DMS153 (cell line): ENCODE measurements around the gene SAMD13.
A peak's percentile ranks its signal among the peaks of the same experiment; 100 is the strongest.

Experiments
- DNase-seq: peaks from one replicate; lab custom pipeline; 2025; lab: John Stamatoyannopoulos, UW

The SAMD13 gene, protein sequence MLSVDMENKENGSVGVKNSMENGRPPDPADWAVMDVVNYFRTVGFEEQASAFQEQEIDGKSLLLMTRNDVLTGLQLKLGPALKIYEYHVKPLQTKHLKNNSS

GRCh38 chr1:84301004-84301784, at the start of gene SAMD13:
Gene SAMD13 (plus strand): TSS chr1:84301708. CDS start chr1:84303235, 1,527 bp downstream.
- DNase-seq = peak; percentile 53

- no peak for DNase-seq
These were observed 48.5 kb upstream of the SAMD13 start for GRCh38 chr1:84253036-84253435.

GRCh38 chr1:84253891-84254290, 47.6 kb upstream of the SAMD13 start:
- DNase-seq = peak; percentile 45

- no peak for DNase-seq
These were observed 46.7 kb upstream of the SAMD13 start for GRCh38 chr1:84254703-84255238.

DNA sequence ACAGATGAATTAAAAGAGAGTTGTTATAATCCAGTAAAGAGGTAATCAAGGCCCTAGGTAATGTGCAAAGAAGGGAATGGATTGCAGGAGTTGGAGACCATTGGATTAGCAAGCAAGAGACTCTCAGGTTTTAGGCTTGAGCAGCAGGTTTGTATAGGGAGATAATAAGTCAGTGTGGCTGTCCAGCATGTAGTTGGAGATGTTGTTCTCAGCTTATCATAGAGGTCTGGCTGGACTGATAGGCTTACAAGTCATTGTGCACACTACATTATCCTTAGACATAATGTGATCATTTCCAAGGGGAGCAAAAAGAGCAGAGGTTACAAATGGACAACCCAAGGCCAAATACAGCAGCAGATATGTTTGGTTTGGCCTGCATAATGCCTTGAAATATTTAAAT, 45.9 kb upstream of the SAMD13 start:
- no peak for DNase-seq

DNA sequence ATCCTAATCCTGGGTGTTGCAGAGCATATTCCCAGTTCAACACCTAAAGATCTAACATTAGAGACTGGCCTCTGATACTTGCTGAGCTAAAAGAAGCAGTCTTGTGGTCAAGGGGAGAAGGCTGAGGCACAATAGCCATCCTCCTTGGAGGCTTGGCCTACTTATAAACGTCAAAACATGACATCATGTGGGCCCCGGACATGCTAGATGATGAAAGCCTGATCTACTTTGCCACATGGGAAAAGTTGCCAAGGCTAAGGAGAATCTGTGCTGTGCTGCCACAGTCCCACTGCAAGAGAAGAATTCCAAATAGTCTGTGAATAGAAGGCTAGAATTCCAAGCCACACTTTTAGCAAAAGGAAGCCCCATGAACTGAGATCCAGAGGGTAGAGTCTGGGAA, 43.9 kb upstream of the SAMD13 start:
- DNase-seq = no peak

GRCh38 chr1:84259376-84259775, 42.1 kb upstream of the SAMD13 start:
- peak; percentile 77 for DNase-seq

DNA sequence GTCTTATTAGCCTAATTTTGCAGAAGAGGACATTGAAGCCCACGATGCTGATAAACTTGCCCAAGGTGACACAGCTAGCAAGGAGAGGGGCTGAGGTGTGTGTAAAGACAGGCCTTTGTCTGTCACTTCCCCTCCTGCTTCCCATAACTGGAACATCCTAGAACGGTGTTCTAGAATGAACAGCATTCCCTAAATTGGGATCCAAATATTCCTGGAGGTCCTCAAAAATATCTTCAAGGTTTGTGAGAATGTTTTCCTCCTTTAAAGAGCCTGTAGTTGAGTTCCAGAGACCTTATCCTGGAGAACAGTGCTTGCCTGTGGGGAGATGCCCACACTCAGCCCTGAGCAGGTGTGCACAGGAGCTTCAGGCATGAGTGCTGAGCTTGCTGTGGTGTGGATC, 41.5 kb upstream of the SAMD13 start:
- DNase-seq = no peak

- peak; percentile 87 for DNase-seq
These were observed 40.5 kb upstream of the SAMD13 start for GRCh38 chr1:84260852-84261518.

GRCh38 chr1:84264961-84265360, 36.5 kb upstream of the SAMD13 start:
- no peak for DNase-seq

- no peak for DNase-seq
These were observed 35.6 kb upstream of the SAMD13 start for GRCh38 chr1:84265867-84266266.

- DNase-seq = no peak
These were observed 34.8 kb upstream of the SAMD13 start for GRCh38 chr1:84266748-84267147.

DNA sequence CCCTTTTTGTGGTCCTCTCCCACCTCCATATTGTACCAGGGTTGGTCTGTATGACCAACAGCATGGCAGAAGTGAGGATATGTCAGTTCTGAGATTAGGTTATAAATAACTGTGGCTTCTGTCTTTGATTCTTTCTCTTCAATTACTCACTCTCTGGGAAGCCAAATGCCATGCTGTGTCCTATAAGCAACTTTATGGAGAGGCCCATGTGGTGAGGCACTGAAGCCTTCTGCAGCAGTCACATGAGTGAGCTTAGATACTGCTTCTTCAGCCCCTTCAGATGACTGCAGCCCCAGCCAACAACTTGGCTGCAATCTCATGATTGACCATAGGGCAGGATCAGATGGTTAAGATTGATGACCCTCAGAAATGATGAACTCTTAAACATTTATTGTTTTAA, 34.0 kb upstream of the SAMD13 start:
- no peak for DNase-seq

- DNase-seq = no peak
These were observed 33.2 kb upstream of the SAMD13 start for GRCh38 chr1:84268346-84268745.

- no peak for DNase-seq
These were observed 32.2 kb upstream of the SAMD13 start for GRCh38 chr1:84269306-84269705.

DNA sequence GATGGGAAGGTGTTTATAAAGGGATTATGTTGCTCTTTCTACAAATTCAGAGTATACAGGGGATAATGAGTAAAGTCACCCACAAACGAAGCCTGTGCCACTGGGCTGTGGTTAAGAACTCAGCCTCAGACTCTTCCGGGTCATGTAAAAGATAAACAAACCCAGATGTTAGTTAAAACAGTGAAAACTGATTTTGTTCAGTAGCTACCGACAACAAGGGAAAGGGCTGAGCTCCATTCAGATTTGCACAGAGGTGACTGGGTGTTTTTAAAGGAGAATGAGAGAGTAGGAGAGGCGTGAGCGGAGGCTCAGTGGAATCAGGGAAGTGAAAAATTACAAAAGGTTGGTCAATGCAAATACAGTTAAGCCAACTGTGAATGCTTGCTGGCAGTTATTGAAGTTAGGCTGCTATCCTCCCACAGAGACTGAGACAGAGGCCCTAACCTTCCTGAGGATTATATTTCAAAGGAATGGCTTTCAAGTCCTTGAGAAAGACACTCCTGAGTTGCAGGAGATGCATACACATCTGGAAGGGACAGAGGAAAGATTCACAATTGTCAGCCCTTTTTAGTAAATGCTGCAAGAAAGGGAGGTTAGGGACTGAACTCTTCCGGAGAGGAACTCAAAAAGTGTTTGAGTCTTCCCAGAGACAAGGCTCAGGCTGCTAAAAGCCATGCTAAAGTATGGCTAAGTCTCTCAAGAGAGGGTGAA, 29.9 kb upstream of the SAMD13 start:
- DNase-seq = peak; percentile 44

DNA sequence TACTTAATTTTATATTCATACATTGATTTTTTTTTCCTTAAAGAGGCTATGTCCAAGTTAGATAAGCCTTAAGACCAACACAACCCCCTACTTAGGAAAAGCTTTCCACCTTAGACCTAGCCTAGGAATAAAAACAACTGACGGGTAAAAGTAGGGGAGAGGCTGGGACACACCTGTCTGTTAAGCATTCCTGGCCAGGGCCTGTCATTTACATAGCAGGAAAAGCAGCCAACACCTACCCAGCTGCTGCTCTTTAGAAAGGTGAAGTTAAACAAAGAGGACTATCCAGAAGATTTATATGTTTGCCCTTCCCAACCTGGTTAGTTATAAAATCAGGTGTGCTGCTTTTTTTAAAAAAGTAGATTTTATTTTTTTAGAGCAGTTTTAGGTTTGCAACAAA, 29.1 kb upstream of the SAMD13 start:
- peak; percentile 88 for DNase-seq

DNA sequence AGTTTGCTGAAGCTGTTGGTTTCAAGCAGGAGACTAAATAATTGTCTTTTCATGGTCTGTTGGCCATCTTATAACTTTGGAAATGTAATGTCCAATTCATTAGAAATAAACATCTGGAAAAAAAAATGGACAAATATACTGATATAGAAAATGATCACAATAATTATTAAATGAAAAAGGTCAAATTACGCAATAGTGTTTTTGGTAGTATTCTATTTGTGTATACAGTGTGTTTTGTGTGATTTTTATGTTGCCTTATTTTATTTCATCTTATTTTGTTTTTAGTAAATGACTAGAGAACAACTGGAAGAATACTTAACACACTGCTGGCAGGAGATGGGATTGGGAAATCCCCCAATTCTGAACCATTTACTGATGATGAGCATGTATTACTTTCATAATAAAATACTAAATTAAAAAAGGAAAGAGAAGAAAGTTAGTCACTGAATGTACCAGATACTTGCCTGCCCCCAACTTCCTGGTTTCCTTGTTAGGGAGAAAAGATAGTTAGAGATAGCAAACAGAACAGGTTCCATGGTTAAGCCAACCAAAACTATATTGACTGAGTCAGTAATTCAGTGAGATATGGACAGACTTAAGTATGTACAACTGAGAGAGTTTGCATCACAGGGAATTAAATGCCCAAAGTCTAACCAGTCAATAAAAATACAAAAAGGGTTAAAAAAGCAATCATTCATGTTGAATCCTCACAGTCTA, 24.0 kb upstream of the SAMD13 start:
- DNase-seq = no peak

DNA sequence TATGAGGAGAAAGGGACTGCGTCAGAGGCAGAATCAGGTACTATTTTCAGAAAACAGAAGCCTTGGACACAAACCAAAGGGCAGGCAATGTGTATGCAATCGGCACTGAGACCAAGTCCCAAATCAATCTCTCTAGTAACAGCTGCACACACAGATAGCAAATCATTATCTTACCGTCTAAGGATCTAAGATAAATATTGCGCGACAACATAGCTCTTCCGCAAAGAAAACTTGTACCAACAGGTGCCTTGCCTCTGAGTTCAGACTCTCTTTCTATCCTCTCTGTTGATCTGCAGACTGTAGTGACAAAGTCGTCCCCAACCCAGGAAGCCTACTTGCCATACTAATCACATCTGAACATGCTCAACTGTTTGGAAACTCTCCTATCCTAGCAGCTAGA, 22.6 kb upstream of the SAMD13 start:
- no peak for DNase-seq

GRCh38 chr1:84280912-84281311, 20.6 kb upstream of the SAMD13 start:
- no peak for DNase-seq

DNA sequence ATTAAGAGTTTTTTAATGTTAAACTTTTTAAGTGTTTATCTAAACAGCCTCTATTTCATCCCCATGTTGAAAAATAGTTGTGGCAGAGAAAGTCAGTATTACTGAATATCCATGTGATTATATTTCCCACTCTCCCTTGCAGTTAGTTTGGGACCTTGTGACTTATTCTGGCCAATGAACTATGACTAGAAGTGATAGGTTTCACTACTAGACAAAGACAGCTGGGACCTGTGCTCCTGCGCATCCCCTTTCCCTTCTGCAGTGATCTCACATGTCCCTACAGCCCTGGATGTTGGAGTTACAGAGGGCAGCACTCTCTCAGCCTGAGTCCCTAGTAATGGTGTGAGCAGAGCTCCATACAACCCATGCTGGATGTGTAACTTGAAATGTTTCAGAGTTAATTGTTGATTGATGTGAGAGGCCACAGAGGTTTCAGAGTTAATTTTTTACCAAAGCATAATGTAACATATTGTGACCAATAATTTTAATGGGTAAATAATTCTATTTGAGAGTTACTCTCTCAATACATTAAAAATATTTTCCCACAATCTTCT, 18.7 kb upstream of the SAMD13 start:
- no peak for DNase-seq

DNA sequence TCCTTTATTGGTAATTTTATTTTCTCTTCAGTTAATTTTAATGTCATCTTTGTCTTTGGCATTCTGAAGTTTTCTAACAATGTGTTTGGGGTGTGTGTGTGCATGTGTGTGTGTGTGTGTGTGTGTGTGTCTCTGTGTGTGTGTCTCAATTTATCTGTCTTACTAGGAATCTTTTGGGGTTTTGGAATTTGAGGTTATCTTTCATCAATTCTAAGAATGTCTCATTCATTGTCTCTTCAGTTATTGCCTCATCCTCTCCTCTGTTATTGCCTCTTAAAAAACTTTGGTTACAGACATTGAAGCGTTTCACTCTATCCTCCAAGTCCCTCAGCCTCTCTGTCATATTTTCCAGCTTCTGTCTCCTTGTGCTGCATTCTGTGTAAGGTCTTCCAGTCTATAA, 18.1 kb upstream of the SAMD13 start:
- no peak for DNase-seq
